Measurements from ENCODE around the gene NIPSNAP3A.
"Not testable (repeated sequence)": the region's sequence is repeated elsewhere in the genome, so short reads cannot be mapped to it uniquely, and the experiment has no call there.

The NIPSNAP3A gene

DNA sequence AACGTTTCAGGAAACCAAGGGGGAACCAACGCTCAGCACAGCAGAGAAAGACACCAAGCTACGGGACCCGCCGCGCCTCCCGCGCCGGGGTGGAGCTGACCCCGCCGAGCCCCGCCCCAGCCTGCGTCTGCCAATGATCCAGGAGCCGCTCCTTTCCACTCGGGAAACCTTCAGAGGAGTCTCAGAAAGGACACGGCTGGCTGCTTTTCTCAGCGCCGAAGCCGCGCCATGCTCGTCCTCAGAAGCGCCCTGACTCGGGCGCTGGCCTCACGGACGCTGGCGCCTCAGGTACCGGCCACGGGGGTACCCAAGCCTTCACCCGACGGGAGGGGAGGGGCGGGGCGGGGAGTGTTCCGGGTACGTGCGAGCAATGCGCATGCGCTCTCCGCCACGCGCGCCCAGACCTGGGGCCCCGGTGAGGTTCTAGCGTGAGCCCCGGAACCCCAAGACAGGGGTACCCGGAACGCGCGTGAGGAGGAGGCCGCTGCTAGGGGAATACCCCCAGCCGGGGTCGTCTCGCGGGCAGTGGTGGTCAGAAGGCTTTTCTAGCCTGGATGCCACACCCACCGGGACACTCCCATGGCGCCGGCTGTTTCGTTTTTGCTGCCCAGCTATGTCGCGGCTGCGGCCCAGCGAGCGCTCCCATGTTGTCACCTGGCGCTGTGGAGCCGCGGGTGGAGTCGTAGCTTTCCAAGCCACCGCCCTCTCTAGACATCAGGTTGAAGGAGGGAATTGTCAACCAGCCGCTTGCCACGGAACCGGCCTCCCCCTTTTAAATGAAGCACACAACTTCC is at the start of gene NIPSNAP3A:
NIPSNAP3A (plus strand) TSS at position 119 of the 794 bp plus-strand sequence; CDS start at position 229, 110 bp downstream.
- Histone ChIP-seq H3K4me3 (ENCODE audit: low read length) (peak within 1 kb of the TSS; percentile 87), H3K4me1 (ENCODE audit: control insufficient read depth, insufficient read depth, low read length) (peaks cover 5% of the 10 kb centered on the region), H3K9me3 (ENCODE audit: control insufficient read depth, low read length) (no peaks in the 10 kb centered on the region), H3K36me3 (ENCODE audit: control insufficient read depth, insufficient read depth, low read length) (no peaks in the 10 kb centered on the region), H3K27me3 (ENCODE audit: control insufficient read depth, insufficient read depth, low read length) (no peaks in the 10 kb centered on the region), H3K9ac (ENCODE audit: low read length) (peak within 1 kb of the TSS; percentile 91)

DNA sequence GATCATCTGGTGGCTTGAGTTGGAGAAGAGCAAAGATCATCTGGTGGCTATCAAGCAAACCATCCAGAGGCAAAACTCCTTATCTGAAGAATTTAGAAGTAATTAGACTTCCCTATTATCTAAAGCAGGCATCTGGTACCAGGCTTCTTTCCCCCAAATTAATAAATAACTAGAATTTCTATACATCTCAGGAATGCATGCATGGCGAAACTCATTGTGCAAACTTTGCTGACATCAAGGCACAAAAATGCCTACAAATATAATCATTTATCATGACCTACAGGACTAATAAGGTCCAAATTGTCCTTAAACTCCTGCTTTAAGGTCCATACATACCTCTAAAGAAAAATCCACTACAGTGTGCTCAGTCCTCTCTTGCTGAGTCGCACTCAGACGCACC is 47.2 kb upstream of the NIPSNAP3A start:
- no peaks in the 10 kb centered on the region for H3K36me3 ChIP-seq (ENCODE audit: control insufficient read depth, insufficient read depth, low read length)
- H3K9ac ChIP-seq (ENCODE audit: low read length) = no peak overlapping the region
- no peak overlapping the region for H3K4me3 ChIP-seq (ENCODE audit: low read length)
- no peaks in the 10 kb centered on the region for H3K27me3 ChIP-seq (ENCODE audit: control insufficient read depth, insufficient read depth, low read length)
- H3K9me3 ChIP-seq (ENCODE audit: control insufficient read depth, low read length) = no peaks in the 10 kb centered on the region
- H3K4me1 ChIP-seq (ENCODE audit: control insufficient read depth, insufficient read depth, low read length) = no peaks in the 10 kb centered on the region

DNA sequence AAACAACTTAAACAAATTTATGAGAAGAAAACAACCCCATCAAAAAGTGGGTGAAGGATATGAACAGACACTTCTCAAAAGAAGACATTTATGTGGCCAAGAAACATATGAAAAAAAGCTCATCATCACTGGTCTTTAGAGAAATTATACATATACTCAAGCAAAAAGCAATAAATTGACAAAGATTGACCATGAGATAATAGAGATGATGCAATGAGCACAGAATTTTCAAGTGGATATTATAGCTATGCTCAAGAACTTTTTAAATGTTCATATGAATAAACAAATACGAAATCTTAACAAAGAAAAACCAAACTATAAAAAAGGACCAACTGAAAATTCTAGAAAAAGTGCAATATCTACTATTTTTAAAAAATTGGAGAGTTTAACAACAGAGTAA is 38.7 kb upstream of the NIPSNAP3A start:
- H3K27me3 ChIP-seq (ENCODE audit: control insufficient read depth, insufficient read depth, low read length); H3K4me3 ChIP-seq (ENCODE audit: low read length); H3K4me1 ChIP-seq (ENCODE audit: control insufficient read depth, insufficient read depth, low read length); H3K9me3 ChIP-seq (ENCODE audit: control insufficient read depth, low read length); H3K36me3 ChIP-seq (ENCODE audit: control insufficient read depth, insufficient read depth, low read length); H3K9ac ChIP-seq (ENCODE audit: low read length): not testable (repeated sequence)

DNA sequence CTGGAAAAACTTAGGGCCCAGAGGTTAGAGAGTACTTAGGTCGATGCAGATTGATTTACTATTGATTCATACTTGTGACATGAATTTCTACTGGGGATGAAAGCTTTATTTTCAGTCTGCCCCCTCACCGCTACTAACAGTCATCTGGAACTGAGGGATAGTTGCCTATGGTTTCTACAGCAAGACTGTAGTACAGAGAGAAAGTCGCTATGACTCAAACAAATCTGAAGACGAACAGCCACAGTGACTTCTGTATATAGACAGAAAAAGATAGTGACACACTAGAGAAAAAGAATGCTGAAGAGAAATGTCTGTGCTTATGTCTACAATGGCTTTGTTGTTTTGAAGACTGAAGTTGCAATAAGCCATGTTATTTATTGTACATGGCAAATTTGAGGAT is 35.9 kb upstream of the NIPSNAP3A start:
- H3K9me3 ChIP-seq (ENCODE audit: control insufficient read depth, low read length) = no peaks in the 10 kb centered on the region
- no peak overlapping the region for H3K9ac ChIP-seq (ENCODE audit: low read length)
- H3K4me3 ChIP-seq (ENCODE audit: low read length) = no peak overlapping the region
- no peaks in the 10 kb centered on the region for H3K27me3 ChIP-seq (ENCODE audit: control insufficient read depth, insufficient read depth, low read length)
- no peaks in the 10 kb centered on the region for H3K4me1 ChIP-seq (ENCODE audit: control insufficient read depth, insufficient read depth, low read length)
- H3K36me3 ChIP-seq (ENCODE audit: control insufficient read depth, insufficient read depth, low read length) = no peaks in the 10 kb centered on the region

DNA sequence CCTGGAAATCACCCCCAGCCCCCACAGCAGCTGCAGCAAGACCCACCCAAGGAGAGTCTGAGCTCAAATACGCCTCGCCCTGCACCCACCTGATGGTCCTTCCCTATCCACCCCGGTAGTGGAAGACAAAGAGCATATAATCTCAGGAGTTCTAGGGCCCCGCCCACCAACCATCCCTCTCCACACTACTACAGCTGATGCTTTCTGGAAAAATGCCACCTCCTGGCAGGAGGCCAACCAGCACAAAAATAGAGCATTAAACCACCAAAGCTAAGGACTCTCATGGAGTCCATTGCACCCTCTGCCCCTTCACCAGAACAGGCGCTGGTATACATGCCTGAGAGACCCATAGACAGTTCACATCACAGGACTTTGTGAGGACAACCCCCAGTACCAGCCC is 22.5 kb upstream of the NIPSNAP3A start:
- Histone ChIP-seq H3K36me3 (ENCODE audit: control insufficient read depth, insufficient read depth, low read length) (no peaks in the 10 kb centered on the region), H3K9ac (ENCODE audit: low read length) (no peak overlapping the region), H3K4me3 (ENCODE audit: low read length) (no peak overlapping the region), H3K9me3 (ENCODE audit: control insufficient read depth, low read length) (no peaks in the 10 kb centered on the region), H3K27me3 (ENCODE audit: control insufficient read depth, insufficient read depth, low read length) (no peaks in the 10 kb centered on the region), H3K4me1 (ENCODE audit: control insufficient read depth, insufficient read depth, low read length) (no peaks in the 10 kb centered on the region)

DNA sequence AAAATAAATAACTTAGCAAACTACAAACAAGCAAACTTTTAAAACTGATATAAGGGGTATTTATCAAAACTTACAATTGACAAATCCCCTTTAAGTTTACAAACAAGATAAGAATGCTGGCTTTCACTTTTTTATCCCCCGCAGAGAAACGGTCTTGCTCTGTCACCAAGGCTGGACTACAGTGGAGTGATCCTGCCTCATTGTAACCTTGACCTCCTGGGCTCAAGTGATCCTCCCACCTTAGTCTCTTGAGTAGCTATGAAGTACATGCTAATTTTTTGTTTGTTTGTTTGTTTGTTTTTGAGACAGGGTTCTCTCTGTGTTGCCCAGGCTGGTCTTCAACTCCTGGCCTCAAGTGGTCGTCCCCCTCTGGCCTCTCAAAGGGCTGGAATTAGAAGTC is 9.0 kb upstream of the NIPSNAP3A start:
- Histone ChIP-seq H3K4me1 (ENCODE audit: control insufficient read depth, insufficient read depth, low read length) (no peaks in the 10 kb centered on the region), H3K9ac (ENCODE audit: low read length) (no peak overlapping the region), H3K36me3 (ENCODE audit: control insufficient read depth, insufficient read depth, low read length) (no peaks in the 10 kb centered on the region), H3K27me3 (ENCODE audit: control insufficient read depth, insufficient read depth, low read length) (no peaks in the 10 kb centered on the region), H3K4me3 (ENCODE audit: low read length) (no peak overlapping the region), H3K9me3 (ENCODE audit: control insufficient read depth, low read length) (no peaks in the 10 kb centered on the region)

DNA sequence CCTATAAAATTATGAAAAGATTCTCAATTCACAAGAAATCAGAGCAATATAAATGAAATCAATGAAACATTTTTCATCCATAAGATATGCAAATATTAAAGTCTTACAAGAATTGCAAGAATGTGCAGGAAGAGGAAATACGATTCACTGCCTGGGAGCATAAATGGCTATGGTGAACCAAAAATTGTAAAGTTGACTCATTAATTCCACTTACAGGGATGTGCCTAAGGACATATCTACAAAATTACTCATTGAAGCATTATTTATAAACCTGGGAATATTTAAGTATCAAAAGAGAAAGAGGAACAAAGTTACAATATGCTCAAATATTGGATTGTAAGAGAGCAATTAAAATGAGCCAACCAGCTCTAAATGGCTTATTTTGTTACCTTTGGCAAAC is 6.9 kb upstream of the NIPSNAP3A start:
- Histone ChIP-seq H3K9me3 (ENCODE audit: control insufficient read depth, low read length) (no peaks in the 10 kb centered on the region), H3K4me3 (ENCODE audit: low read length) (no peak overlapping the region), H3K27me3 (ENCODE audit: control insufficient read depth, insufficient read depth, low read length) (no peaks in the 10 kb centered on the region)

DNA sequence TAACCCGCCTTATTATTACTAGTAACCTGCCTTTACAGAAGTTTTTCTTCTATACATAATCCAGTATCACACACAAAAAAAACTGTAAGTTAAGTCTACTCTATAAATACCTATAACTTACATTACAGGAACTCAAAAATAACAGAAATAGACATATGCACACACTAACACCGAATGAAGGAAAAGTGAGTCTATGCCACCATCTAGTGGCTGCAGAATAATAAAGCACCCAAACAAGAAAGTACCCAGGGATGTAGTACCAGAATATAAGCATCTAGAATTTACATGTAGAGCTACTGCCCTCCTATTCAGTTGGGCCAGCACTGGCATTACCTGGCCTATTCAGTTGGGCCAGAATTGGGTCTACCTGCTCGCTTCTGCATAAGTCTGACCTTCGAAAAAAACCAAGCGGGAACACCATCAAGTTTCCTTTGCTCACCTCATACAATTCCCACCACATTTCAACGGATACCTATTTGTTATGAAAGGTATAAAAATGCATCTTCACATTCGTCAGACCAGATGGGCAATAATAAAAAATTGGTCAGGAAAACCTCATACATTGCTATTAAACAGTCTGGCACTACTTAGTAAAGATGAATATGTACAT is 4.0 kb upstream of the NIPSNAP3A start:
- H3K27me3 ChIP-seq (ENCODE audit: control insufficient read depth, insufficient read depth, low read length) = no peaks in the 10 kb centered on the region
- H3K9ac ChIP-seq (ENCODE audit: low read length) = no peak overlapping the region
- no peaks in the 10 kb centered on the region for H3K36me3 ChIP-seq (ENCODE audit: control insufficient read depth, insufficient read depth, low read length)
- H3K9me3 ChIP-seq (ENCODE audit: control insufficient read depth, low read length) = no peaks in the 10 kb centered on the region
- H3K4me3 ChIP-seq (ENCODE audit: low read length) = no peak overlapping the region
- peaks cover under 1% of the 10 kb centered on the region for H3K4me1 ChIP-seq (ENCODE audit: control insufficient read depth, insufficient read depth, low read length)

More for the DNA sequence above, 6.9 kb upstream of the NIPSNAP3A start:
- H3K9ac ChIP-seq (ENCODE audit: low read length) = no peak overlapping the region
- no peaks in the 10 kb centered on the region for H3K4me1 ChIP-seq (ENCODE audit: control insufficient read depth, insufficient read depth, low read length)
- H3K36me3 ChIP-seq (ENCODE audit: control insufficient read depth, insufficient read depth, low read length) = no peaks in the 10 kb centered on the region

DNA sequence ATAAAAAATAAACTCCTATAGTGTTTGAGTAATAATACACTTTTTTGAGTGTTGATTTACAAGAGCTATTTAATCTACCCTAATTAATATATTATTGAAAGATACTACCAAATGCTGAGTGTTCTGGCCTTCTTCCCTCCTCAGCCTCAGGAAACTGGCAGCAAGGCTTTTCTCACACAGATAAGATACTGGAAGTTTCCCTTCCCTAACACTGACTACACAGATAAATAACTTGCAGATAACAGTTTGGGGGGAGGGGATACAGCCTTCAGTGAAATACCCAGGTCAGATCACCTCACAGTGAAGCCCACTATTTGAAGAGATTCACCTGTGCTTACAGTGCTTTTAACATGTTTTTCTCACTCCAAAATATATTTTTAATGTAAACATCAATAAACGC is 1.6 kb upstream of the NIPSNAP3A start:
- Histone ChIP-seq H3K9ac (ENCODE audit: low read length) (no peak overlapping the region), H3K4me1 (ENCODE audit: control insufficient read depth, insufficient read depth, low read length) (peaks cover 5% of the 10 kb centered on the region)

DNA sequence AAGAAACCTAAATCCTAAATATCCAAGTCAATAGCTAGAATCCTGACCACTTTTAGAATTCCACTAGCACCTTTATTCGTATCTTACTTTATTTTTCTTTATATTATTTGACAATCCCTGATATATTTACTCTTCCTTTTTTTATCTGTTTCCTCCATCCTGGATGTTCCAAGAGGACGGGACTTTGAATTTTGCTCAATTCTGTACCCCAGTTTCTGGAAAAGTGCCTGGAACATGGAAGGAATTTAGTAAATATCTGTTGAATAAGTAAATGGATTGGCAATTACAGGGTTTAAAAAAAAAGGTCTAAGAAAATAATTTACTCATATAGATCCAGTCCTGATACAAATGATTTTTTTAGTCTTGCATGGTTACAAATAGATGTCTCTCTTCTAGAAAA is 1.2 kb upstream of the NIPSNAP3A start:
- Histone ChIP-seq H3K9ac (ENCODE audit: low read length) (no peak overlapping the region), H3K36me3 (ENCODE audit: control insufficient read depth, insufficient read depth, low read length) (no peaks in the 10 kb centered on the region), H3K27me3 (ENCODE audit: control insufficient read depth, insufficient read depth, low read length) (no peaks in the 10 kb centered on the region), H3K4me3 (ENCODE audit: low read length) (no peak overlapping the region), H3K9me3 (ENCODE audit: control insufficient read depth, low read length) (no peaks in the 10 kb centered on the region), H3K4me1 (ENCODE audit: control insufficient read depth, insufficient read depth, low read length) (peaks cover 5% of the 10 kb centered on the region)

More for the DNA sequence above, 1.6 kb upstream of the NIPSNAP3A start:
- Histone ChIP-seq H3K36me3 (ENCODE audit: control insufficient read depth, insufficient read depth, low read length) (no peaks in the 10 kb centered on the region), H3K4me3 (ENCODE audit: low read length) (no peak overlapping the region), H3K27me3 (ENCODE audit: control insufficient read depth, insufficient read depth, low read length) (no peaks in the 10 kb centered on the region), H3K9me3 (ENCODE audit: control insufficient read depth, low read length) (no peaks in the 10 kb centered on the region)

DNA sequence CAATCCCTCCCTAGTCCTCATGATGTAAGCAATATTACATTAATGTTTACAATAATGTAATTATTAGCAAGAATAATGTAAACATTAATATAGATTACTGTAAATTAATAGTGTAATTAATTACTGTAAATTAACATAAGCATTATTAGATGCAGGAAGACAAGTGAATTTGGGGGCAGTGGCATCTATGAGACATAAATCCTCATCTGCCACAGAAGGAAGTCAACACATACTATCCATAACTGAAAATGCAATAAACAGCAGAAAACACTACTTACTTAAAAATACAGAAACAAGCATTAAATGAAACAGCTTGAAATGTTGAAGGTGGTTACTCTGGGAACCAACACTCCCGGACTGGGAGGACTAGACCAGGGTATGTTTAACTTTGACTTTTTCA is 685 bp upstream of the NIPSNAP3A start:
- peak overlapping the region; percentile 91 for H3K9ac ChIP-seq (ENCODE audit: low read length)

DNA sequence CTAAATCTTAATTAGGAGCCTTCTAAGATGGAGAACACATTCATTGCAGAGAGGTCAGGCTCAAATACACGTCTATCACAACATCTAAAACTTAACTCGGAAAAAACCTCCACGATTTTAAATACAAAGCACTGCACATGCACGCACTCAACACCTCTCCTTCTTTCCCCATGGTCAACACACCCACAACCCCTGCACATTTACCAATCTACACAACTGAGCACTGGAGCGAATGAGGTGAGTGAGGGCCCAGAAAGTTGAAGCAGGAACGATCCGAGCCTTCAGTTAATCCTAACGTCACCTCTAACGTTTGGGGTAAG is 278 bp upstream of the NIPSNAP3A start:
- Histone ChIP-seq H3K36me3 (ENCODE audit: control insufficient read depth, insufficient read depth, low read length) (no peaks in the 10 kb centered on the region), H3K9me3 (ENCODE audit: control insufficient read depth, low read length) (no peaks in the 10 kb centered on the region), H3K4me1 (ENCODE audit: control insufficient read depth, insufficient read depth, low read length) (peaks cover 5% of the 10 kb centered on the region), H3K4me3 (ENCODE audit: low read length) (peak overlapping the region; percentile 87), H3K9ac (ENCODE audit: low read length) (peak overlapping the region; percentile 91), H3K27me3 (ENCODE audit: control insufficient read depth, insufficient read depth, low read length) (no peaks in the 10 kb centered on the region)

More for the DNA sequence above, 685 bp upstream of the NIPSNAP3A start:
- peaks cover 5% of the 10 kb centered on the region for H3K4me1 ChIP-seq (ENCODE audit: control insufficient read depth, insufficient read depth, low read length)
- peak overlapping the region; percentile 87 for H3K4me3 ChIP-seq (ENCODE audit: low read length)
- H3K36me3 ChIP-seq (ENCODE audit: control insufficient read depth, insufficient read depth, low read length) = no peaks in the 10 kb centered on the region
- no peaks in the 10 kb centered on the region for H3K9me3 ChIP-seq (ENCODE audit: control insufficient read depth, low read length)
- H3K27me3 ChIP-seq (ENCODE audit: control insufficient read depth, insufficient read depth, low read length) = no peaks in the 10 kb centered on the region
